DOHH2 (cell line): ENCODE measurements around the gene TEX10.

Experiments
- CTCF ChIP-seq: fragments of 200-600 bp; sonication (generic); IDR thresholded peaks from one replicate; pipeline ENCODE4 v1.5.1; 2014; ENCODE audit warnings: antibody characterized with exemption, mild to moderate bottlenecking, low read depth, low read length; ENCODE audit not compliant: poor library complexity, severe bottlenecking
- EZH2phosphoT487 ChIP-seq: fragments of 200-600 bp; sonication (generic); IDR thresholded peaks from 2 replicates; pipeline ENCODE4 v1.6.1; 2017; ENCODE audit warnings: borderline replicate concordance, mild to moderate bottlenecking, antibody characterized with exemption, low read length, moderate library complexity, mixed read lengths

GRCh38 chr9:100341889-100342288, 10.9 kb downstream of the TEX10 start:
- TF ChIP-seq EZH2phosphoT487 (no peak), CTCF (no peak)
